Endothelial cell of umbilical vein (primary cell): Measurements from ENCODE around the gene INO80B. TPM values are rescaled to one million over a fixed set of nuclear protein-coding genes. Genes with fewer than 3 reads are reported as not detected.

Source experiments
- BruUV-seq: library from RNA; stranded (reverse); fragments of 400-500 nt; replicated peaks from 2 replicates; lab custom pipeline; 2021; lab: Mats Ljungman, UMichigan
- CTCF ChIA-PET: fragments of 300-600, 350-600 bp; sonication (Branson Sonifier 250); formaldehyde crosslinking; loops from one replicate; lab custom pipeline; 2021; ENCODE audit warnings: antibody characterized with exemption, inconsistent platforms; lab: Charles Lee
- POLR2A ChIA-PET: fragments of 300-600, 350-600 bp; sonication (Branson Sonifier 250); formaldehyde crosslinking; loops from one replicate; lab custom pipeline; 2021; ENCODE audit warnings: antibody characterized with exemption, inconsistent platforms; lab: Charles Lee
- DNase-seq: peaks from one replicate; pipeline ENCODE4 v3.0.0-alpha.2; 2011; ENCODE audit warnings: low read depth, low spot score
- FAIRE-seq: peaks from 2 replicates; lab custom pipeline; 2011; peaks lifted over from hg19 to GRCh38; lab: Jason Lieb, UNC
- H2AFZ ChIP-seq: 2 replicates; pipeline ENCODE4 v1.6.0; 2012; ENCODE audit warnings: low read depth, low read length, control low read depth, inconsistent platforms
- H3K27ac ChIP-seq: 2 replicates; pipeline ENCODE4 v1.5.1; 2011; ENCODE audit warnings: low read depth, mild to moderate bottlenecking, control low read depth, low read length, moderate library complexity; ENCODE audit not compliant: insufficient read depth
- H3K27me3 ChIP-seq, 2 experiments: 2 replicates each; pipeline versions ENCODE4 v1.6.0 to v1.6.1; 2011; ENCODE audit warnings: low read length in 2 of 2, mixed read lengths in 1 of 2; ENCODE audit not compliant: control insufficient read depth in 2 of 2, insufficient read depth in 2 of 2
- H3K36me3 ChIP-seq, 2 experiments: 2 replicates in 1 of 2; 3 replicates in 1 of 2; pipeline ENCODE4 v1.5.1; 2011; ENCODE audit warnings: low read length in 2 of 2, mild to moderate bottlenecking in 1 of 2, moderate library complexity in 1 of 2; ENCODE audit not compliant: control insufficient read depth in 2 of 2, insufficient read depth in 2 of 2; ENCODE audit errors: extremely low read depth in 1 of 2
- H3K4me1 ChIP-seq: 3 replicates; pipeline ENCODE4 v1.5.1; 2011; ENCODE audit warnings: mild to moderate bottlenecking, low read length; ENCODE audit not compliant: control insufficient read depth, insufficient read depth; ENCODE audit errors: extremely low read depth
- H3K4me2 ChIP-seq: 2 replicates; pipeline ENCODE4 v1.6.1; 2011; ENCODE audit warnings: low read length, control low read depth, mixed read lengths; ENCODE audit not compliant: insufficient read depth
- H3K4me3 ChIP-seq, 3 experiments: fragments of 200-600 bp in 1 of 3; sonication (generic), shearing (Covaris generic) in 1 of 3; replicated peaks in 1 of 3; 2 replicates each; pipeline ENCODE4 v1.5.1; 2011 to 2016; ENCODE audit warnings: control low read depth in 3 of 3, low read length in 3 of 3, mild to moderate bottlenecking in 2 of 3, inconsistent platforms in 1 of 3, low read depth in 1 of 3, moderate library complexity in 1 of 3; ENCODE audit not compliant: insufficient read depth in 1 of 3
- H3K79me2 ChIP-seq: 2 replicates; pipeline ENCODE4 v1.6.0; 2012; ENCODE audit warnings: low read length, inconsistent platforms; ENCODE audit not compliant: control insufficient read depth, insufficient read depth
- H3K9ac ChIP-seq: replicated peaks from 2 replicates; pipeline ENCODE3; 2011; ENCODE audit warnings: low read length, control low read depth; ENCODE audit not compliant: insufficient read depth; ENCODE audit errors: extremely low read depth
- H3K9me1 ChIP-seq: replicated peaks from 3 replicates; pipeline ENCODE4 v1.6.0; 2011; ENCODE audit warnings: mild to moderate bottlenecking, low read length; ENCODE audit not compliant: control insufficient read depth, insufficient read depth; ENCODE audit errors: extremely low read depth
- H3K9me3 ChIP-seq: replicated peaks from 2 replicates; pipeline ENCODE4 v1.5.1; 2012; ENCODE audit warnings: low read length, inconsistent platforms; ENCODE audit not compliant: control insufficient read depth, insufficient read depth
- H4K20me1 ChIP-seq: replicated peaks from 2 replicates; pipeline ENCODE3; 2011; ENCODE audit warnings: mild to moderate bottlenecking, low read length; ENCODE audit not compliant: control insufficient read depth, insufficient read depth; ENCODE audit errors: extremely low read depth
- EZH2 ChIP-seq: IDR thresholded peaks from 2 replicates; pipeline ENCODE4 v1.6.1; 2012; ENCODE audit warnings: borderline replicate concordance, low read depth, mild to moderate bottlenecking, moderate library complexity, low read length, inconsistent platforms; ENCODE audit not compliant: severe bottlenecking
- JUN ChIP-seq: IDR thresholded peaks from 2 replicates; pipeline ENCODE4 v1.6.1; 2011; ENCODE audit warnings: borderline replicate concordance, low read depth; ENCODE audit not compliant: insufficient read length, insufficient read depth
- MYC ChIP-seq: IDR thresholded peaks from one replicate; pipeline ENCODE4 v1.6.1; 2011; ENCODE audit warnings: mild to moderate bottlenecking, low read depth, low read length
- POLR2A ChIP-seq: IDR thresholded peaks from 2 replicates; pipeline ENCODE4 v1.6.1; 2012; ENCODE audit warnings: low read depth, mild to moderate bottlenecking, control low read depth, low read length
- POLR2AphosphoS5 ChIP-seq: IDR thresholded peaks from 2 replicates; pipeline ENCODE4 v1.6.1; 2012; ENCODE audit warnings: low read depth, mild to moderate bottlenecking, control low read depth, low read length, moderate library complexity; ENCODE audit not compliant: insufficient read depth
- dilution Hi-C: fragments of 300-500 bp; cut with MboI; formaldehyde crosslinking; loops from one replicate; pipeline ENCODE4 v1.15.0; 2019; ENCODE audit warnings: low sequenced_read_pairs; ENCODE audit not compliant: extremely low pct_ligation_motif_present
- intact Hi-C: fragments of 100-400 bp; cut with micrococcal nuclease; formaldehyde crosslinking; loops from one replicate; pipeline ENCODE4 v1.10.0; 2022
- polyA plus RNA-seq, 4 experiments: library from polyadenylated mRNA; depleted of rRNA in 3 of 4; stranded (reverse) in 3 of 4; unstranded in 1 of 4; fragments of >200 nt; gene quantifications; 2 replicates each; pipeline versions ENCODE4 v1.2.1 to v1.2.3, GENCODE V29; 2011 to 2012; ENCODE audit warnings: missing spikeins in 1 of 4
- total RNA-seq: library from RNA; stranded (reverse); gene quantifications from 2 replicates; pipeline ENCODE4 v1.2.3, GENCODE V29; 2021
- TF ChIP-seq, protein P1 (sequence below): IDR thresholded peaks from 2 replicates; pipeline ENCODE4 v1.6.1; 2011; ENCODE audit not compliant: insufficient read depth, insufficient read length
- TF ChIP-seq, protein P2 (sequence below), 2 donors: IDR thresholded peaks; 1 replicate in 1 of 2; 2 replicates in 1 of 2; pipeline ENCODE4 v1.5.1; 2011; ENCODE audit warnings: low read length in 2 of 2, mild to moderate bottlenecking in 2 of 2, moderate library complexity in 2 of 2, control low read depth in 1 of 2, inconsistent platforms in 1 of 2, low read depth in 1 of 2; ENCODE audit not compliant: insufficient read depth in 1 of 2; ENCODE audit errors: extremely low read depth in 1 of 2

Gene INO80B
- total and polyA plus RNA-seq, 2 donors (not counting 3 experiments of a cell fraction or from before 2014, with no cell fraction given): 15.1 to 24.2 TPM

DNA sequence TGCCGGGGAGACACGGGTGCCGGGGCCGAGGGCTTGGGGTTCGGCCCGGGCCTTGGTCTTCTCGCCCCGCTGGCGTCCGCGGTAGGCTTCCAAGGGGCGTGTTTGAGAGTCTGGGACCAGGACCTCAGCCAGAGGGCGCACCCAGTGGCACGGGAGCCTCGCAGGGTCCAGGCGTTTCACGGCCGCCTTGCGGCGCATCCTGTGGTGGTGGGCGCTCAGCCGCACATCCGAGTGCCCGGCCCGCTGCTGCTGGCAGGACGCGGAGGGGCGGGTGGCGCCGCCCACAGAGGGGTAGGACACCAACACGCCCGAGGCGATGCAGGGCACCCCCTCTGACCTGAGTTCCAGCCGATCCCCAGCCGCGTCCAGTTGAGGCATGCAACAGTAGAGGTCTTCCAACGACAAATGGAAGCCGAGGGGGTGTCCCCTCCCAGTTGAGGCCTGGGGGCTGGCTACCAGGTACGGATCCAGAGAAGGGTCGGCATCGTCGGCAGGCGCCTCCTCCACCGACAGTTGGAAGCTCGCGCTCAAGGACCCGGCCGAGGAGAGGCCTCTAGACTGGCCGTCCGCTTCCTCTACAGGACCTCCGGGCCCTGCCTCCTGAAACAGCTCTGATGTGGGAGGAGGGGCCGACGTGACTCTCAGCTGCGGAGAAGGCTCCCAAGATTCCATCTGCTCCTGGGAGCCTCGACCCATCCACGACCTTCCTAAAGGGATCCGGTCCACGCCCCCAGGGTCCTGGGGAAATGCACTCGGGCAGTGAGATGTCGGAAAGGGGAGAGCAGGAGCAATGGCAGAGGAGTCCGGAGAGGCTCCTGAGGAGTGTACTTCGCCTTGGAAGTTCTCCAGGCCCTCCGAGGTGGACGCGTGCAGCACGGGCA is 39.8 kb upstream of the INO80B start:
- intact Hi-C loops: loop anchor here (1.0 kb wide), 1 partner anchor 15 kb away; no protein-coding TSS in a partner anchor
- Histone ChIP-seq H3K27me3 (peaks cover 29 to 35% of the 10 kb centered on the region in 2 experiments), H3K9me1 (no peaks in the 10 kb centered on the region), H3K27ac (no peak overlapping the region), H3K4me1 (peaks cover 6% of the 10 kb centered on the region), H3K79me2 (no peaks in the 10 kb centered on the region), H3K4me3 (peak overlapping the region in 2 of 3 experiments; percentile 12 to 20), H3K9me3 (no peaks in the 10 kb centered on the region), H3K9ac (no peak overlapping the region), H2AFZ (peak overlapping the region; percentile 83), H3K4me2 (peak overlapping the region; percentile 52), H4K20me1 (no peaks in the 10 kb centered on the region), H3K36me3 (no peaks in the 10 kb centered on the region)
- DNase-seq (peak; percentile 10), FAIRE-seq (peak; percentile 53)
- dilution Hi-C loops: no loop called here
- ChIA-PET POLR2A (no interaction called here), CTCF (interaction anchor here (1.2 to 1.8 kb wide), 2 partner anchors 23 to 25 kb away, joined by 3 to 5 read pairs; no protein-coding TSS in a partner anchor)
- no TSS peak for BruUV-seq
- TF ChIP-seq, protein P1, sequence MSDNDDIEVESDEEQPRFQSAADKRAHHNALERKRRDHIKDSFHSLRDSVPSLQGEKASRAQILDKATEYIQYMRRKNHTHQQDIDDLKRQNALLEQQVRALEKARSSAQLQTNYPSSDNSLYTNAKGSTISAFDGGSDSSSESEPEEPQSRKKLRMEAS: no peak
- TF ChIP-seq EZH2 (peak; percentile 66), POLR2A (no peak), MYC (no peak), POLR2AphosphoS5 (no peak), JUN (no peak)
- TF ChIP-seq, protein P2, sequence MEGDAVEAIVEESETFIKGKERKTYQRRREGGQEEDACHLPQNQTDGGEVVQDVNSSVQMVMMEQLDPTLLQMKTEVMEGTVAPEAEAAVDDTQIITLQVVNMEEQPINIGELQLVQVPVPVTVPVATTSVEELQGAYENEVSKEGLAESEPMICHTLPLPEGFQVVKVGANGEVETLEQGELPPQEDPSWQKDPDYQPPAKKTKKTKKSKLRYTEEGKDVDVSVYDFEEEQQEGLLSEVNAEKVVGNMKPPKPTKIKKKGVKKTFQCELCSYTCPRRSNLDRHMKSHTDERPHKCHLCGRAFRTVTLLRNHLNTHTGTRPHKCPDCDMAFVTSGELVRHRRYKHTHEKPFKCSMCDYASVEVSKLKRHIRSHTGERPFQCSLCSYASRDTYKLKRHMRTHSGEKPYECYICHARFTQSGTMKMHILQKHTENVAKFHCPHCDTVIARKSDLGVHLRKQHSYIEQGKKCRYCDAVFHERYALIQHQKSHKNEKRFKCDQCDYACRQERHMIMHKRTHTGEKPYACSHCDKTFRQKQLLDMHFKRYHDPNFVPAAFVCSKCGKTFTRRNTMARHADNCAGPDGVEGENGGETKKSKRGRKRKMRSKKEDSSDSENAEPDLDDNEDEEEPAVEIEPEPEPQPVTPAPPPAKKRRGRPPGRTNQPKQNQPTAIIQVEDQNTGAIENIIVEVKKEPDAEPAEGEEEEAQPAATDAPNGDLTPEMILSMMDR (IDR thresholded peaks at IDR 0.05; ENCODE audit: extremely low read depth in 1 of 2, insufficient read depth in 1 of 2, low read depth in 1 of 2, low read length in 2 of 2): peak in 1 of 2 donors; percentile 27
